Activated T-helper 1 cell treated with anti-CD3 and anti-CD28 coated beads, Interleukin-12 subunit alpha, Interleukin-12 subunit beta, Interleukin-2, Interleukin-4 antibody, amounts not matched to agents 30 ng/mL and 10 ng/mL and 1 ng/mL, durations not matched to agents 14 hours and 24 hours and 36 hours (primary cell): ENCODE data around the gene PRRT2. TPM values are rescaled to one million over a fixed set of nuclear protein-coding genes. Genes with fewer than 3 reads are reported as not detected.
"Not testable (repeated sequence)": the region's sequence is repeated elsewhere in the genome, so short reads cannot be mapped to it uniquely, and the experiment has no call there.

Experiments
- DNase-seq: peaks from one replicate; pipeline ENCODE4 v3.0.0; 2021; ENCODE audit warnings: low spot score
- H3K27ac Mint-ChIP-seq: one replicate; pipeline ENCODE4 v1.8.0; 2021; ENCODE audit warnings: mild to moderate bottlenecking, mixed read lengths
- H3K27me3 Mint-ChIP-seq: one replicate; pipeline ENCODE4 v1.8.0; 2022; ENCODE audit warnings: mild to moderate bottlenecking, moderate library complexity, mixed read lengths; ENCODE audit not compliant: insufficient read depth
- H3K36me3 Mint-ChIP-seq: one replicate; pipeline ENCODE4 v1.8.0; 2021; ENCODE audit warnings: low read depth, mixed read lengths
- H3K4me1 Mint-ChIP-seq: one replicate; pipeline ENCODE4 v1.8.0; 2021; ENCODE audit warnings: low read depth, mixed read lengths
- H3K4me3 Mint-ChIP-seq: one replicate; pipeline ENCODE4 v1.8.0; 2021; ENCODE audit warnings: mild to moderate bottlenecking, moderate library complexity, mixed read lengths
- H3K9me3 Mint-ChIP-seq: one replicate; pipeline ENCODE4 v1.8.0; 2021; ENCODE audit warnings: mixed read lengths
- intact Hi-C: fragments of 100-400 bp; cut with micrococcal nuclease; formaldehyde crosslinking; loops from one replicate; pipeline ENCODE4 v1.15.1; 2024
- total RNA-seq: library from RNA; stranded (reverse); gene quantifications from 2 replicates; pipeline ENCODE4 v1.2.3, GENCODE V29; 2022

PRRT2 gene
- total RNA-seq, 1 donor from 2014 or later: 1.3 TPM

DNA sequence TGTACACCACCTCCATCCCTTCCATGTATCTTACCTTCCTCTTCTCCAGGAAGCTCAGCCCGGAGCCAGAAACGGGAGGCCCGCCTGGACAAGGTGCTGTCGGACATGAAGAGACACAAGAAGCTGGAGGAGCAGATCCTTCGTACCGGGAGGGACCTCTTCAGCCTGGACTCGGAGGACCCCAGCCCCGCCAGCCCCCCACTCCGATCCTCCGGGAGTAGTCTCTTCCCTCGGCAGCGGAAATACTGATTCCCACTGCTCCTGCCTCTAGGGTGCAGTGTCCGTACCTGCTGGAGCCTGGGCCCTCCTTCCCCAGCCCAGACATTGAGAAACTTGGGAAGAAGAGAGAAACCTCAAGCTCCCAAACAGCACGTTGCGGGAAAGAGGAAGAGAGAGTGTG is 7.5 kb downstream of the PRRT2 start:
- Mint-ChIP-seq H3K36me3 (peaks cover 23% of the 10 kb centered on the region), H3K4me3 (peak overlapping the region; percentile 99), H3K27me3 (no peaks in the 10 kb centered on the region), H3K27ac (peak overlapping the region; percentile 88), H3K9me3 (no peaks in the 10 kb centered on the region), H3K4me1 (peaks cover 49% of the 10 kb centered on the region)
- intact Hi-C loops: no loop called here
- no peak for DNase-seq

DNA sequence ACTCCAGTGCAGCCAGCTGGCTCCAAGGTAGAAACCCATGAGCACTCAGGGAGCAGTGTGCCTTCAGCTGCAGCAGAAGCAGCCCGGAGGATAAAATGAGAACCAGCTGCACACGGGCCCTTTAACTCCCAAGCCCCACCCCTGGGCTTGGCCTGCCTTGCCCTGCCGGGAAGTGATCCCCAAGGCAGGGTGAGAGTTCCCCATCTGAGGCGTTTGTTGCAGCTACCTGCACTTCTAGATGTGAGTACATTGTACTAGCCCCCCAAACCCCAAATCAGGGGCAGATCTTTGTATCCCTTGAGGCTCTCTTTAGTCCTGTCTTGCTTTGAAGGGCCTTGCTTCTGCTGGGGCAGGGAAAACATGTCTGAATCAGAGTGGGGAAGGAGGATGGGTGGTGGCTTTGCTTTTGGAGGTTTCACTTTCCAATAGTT is 8.3 kb downstream of the PRRT2 start, which contains the start of gene MVP:
TSS of gene MVP (plus strand) at position 192 of the 431 bp plus-strand sequence. CDS start 10,088 bp downstream, outside the sequence.
- H3K4me1 Mint-ChIP-seq: peaks cover 47% of the 10 kb centered on the region
- intact Hi-C loops: loop anchor here (1.0 to 10.0 kb wide), 6 partner anchors 15 to 795 kb away; partner anchors contain the start of genes ASPHD1, C16orf92 and CDIPT

DNA sequence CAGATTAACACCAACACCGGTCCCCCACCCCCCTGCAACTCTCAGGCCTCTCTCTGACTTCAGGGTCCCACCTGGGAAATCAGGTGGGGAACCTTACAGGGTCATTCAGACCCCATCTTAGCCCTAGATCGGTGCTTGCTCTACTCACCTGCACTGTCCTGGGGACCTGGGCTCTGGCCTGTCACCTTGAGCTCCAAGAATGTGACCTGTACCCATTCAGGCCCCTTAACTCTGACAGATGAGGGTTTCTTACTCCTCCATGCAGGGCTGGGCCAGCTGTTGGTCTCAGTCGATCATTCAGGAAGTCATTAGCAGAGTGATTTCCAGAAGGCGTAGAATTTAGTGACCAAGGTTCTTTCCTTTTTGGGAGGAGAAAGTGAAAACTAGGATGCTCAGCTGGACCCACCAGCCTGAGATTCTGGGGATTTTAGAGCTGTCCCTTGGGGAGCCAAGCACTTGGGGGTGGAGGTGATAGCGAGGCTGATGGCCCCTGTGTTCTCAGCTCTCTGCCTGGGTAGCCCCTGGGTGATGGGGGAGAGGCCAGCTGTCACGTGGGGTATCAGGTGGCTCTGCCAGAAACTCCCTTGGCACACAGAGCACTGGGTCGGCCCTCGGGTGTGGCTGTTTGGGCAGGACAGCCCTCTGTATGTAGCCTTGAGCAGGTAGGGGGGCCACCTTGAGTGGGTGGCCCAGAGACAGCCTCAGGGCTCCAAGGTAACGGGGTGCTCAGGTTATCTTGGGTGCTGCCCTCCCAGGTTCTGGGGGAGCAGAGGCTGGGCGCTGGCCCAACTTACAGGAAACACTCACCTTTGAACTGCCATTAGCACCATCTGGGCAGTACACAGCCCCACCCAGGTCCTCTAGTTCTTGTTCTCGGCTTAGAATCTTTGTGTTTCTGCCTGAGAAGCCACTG is 9.0 kb downstream of the PRRT2 start:
- intact Hi-C loops: loop anchor here (1.0 to 10.0 kb wide), 6 partner anchors 16 to 796 kb away; partner anchors contain the start of genes ASPHD1, C16orf92 and CDIPT
- Mint-ChIP-seq H3K4me1 (peaks cover 49% of the 10 kb centered on the region), H3K9me3 (no peaks in the 10 kb centered on the region), H3K27me3 (no peaks in the 10 kb centered on the region), H3K36me3 (peaks cover 28% of the 10 kb centered on the region), H3K27ac (peak overlapping the region; percentile 88), H3K4me3 (peak overlapping the region; percentile 99)
- DNase-seq: no peak

More for the DNA sequence above, 8.3 kb downstream of the PRRT2 start, which contains the start of gene MVP:
- no peaks in the 10 kb centered on the region for H3K9me3 Mint-ChIP-seq
- peak within 1 kb of the TSS; percentile 99 for H3K4me3 Mint-ChIP-seq
- peak; percentile 63 for DNase-seq
- no peaks in the 10 kb centered on the region for H3K27me3 Mint-ChIP-seq
- H3K36me3 Mint-ChIP-seq: peaks cover 26% of the 10 kb centered on the region
- peak within 1 kb of the TSS; percentile 88 for H3K27ac Mint-ChIP-seq

DNA sequence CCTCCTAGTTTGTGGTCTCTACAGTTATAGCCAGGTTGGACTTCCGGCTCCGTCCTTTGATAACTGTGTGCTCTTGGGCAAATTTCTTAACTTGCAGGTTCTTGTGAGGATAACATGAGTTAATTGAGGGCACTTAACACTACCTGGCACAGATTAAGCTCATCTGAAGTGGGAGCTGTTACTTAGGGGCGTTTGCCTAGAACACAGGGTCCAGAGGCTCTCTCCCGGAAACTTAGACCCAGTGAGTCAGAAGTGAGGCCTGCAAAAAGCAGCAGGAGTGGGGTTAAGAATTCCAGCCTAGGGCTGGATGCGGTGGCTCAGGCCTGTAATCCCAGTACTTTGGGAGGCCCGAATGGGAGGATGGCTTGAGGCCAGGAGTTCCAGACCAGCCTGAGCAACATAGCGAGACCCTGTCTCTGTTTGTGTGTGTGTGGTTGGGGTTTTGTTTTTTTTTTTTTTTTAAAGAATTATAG is 9.7 kb downstream of the PRRT2 start:
- no peaks in the 10 kb centered on the region for H3K27me3 Mint-ChIP-seq
- H3K4me1 Mint-ChIP-seq: peaks cover 55% of the 10 kb centered on the region
- peaks cover 28% of the 10 kb centered on the region for H3K36me3 Mint-ChIP-seq
- peak overlapping the region; percentile 88 for H3K27ac Mint-ChIP-seq
- DNase-seq: no peak
- intact Hi-C loops: loop anchor here (2.0 to 10.0 kb wide), 4 partner anchors 17 to 797 kb away; partner anchors contain the start of genes ASPHD1 and C16orf92
- peak overlapping the region; percentile 99 for H3K4me3 Mint-ChIP-seq
- H3K9me3 Mint-ChIP-seq: no peaks in the 10 kb centered on the region

DNA sequence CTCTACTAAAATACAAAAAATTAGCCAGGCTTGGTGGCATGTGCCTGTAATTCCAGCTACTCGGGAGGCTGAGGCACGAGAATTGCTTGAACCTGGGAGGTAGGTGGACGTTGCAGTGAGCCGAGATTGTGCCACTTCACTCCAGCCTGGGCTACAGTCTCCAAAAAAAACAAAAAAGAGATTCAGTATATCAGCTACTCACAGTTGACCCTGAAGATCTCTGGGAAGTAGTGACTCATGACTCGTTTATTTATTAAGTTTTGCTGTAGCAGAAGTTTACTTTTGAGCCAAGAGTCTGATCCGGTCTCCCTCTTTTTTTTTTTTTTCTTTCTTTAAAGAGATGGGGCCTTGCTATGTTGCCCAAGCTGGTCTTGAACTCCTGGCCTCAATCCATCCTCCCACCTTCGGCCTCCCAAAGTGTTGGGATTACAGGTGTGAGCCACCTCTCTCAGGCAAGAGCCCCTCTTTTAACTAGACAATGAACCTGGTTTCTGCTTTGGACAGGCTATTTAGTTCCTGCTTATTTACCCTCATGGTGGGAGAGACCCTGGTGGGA is 12.7 kb downstream of the PRRT2 start:
- no peaks in the 10 kb centered on the region for H3K9me3 Mint-ChIP-seq
- no peaks in the 10 kb centered on the region for H3K27me3 Mint-ChIP-seq
- H3K36me3 Mint-ChIP-seq: peaks cover 17% of the 10 kb centered on the region
- peak overlapping the region; percentile 68 for H3K4me3 Mint-ChIP-seq
- H3K4me1 Mint-ChIP-seq: peaks cover 48% of the 10 kb centered on the region
- DNase-seq: no peak
- H3K27ac Mint-ChIP-seq: peak overlapping the region; percentile 85
- intact Hi-C loops: loop anchor here (1.0 to 10.0 kb wide), 6 partner anchors 16 to 828 kb away; partner anchors contain the start of genes C16orf54, C16orf92, KCTD13 and PRR14

DNA sequence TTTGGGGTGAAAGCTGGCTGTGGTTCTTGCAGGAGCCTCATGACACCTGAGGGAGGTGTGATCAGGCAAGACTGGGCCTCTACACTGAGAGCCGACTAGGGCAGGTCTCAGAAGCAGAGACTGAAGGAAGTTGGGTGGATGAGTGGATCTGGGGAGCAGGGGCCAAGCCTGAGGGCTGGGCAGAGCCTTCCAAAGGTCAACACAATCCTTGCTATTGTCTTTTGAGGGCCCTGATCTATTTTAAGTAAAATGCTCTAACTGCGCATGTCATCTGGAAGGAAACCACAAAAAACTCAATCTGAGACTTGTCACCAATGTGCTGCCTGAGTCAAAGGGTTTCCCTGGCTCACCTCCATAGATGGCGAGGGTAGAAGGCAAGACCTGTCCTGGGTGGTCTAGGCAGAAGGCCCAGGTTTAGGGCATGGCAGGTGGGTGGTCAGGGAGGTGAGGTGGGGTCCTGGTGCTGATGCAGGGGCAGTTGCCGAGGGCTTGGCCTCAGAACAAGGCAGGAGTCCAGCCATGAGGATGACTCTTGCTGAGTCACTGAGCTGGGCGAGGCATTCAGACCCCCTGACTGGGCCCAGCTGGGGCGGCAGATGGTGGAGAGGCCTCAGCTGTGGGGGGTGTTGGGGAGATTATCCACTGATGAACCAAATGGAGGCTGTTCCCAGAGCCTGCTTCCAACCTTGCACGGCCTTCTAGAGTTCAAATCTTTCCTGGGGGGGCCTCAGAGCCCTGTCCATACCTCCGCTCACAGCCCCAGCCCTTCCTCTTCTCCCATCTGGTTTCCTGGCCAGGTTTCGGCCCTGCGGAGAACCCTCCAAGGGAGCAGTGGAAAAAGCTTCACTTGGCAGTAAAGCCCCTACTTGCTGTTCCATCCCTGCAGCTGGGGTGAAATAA is 13.4 kb downstream of the PRRT2 start:
- Mint-ChIP-seq H3K4me3 (peak overlapping the region; percentile 68), H3K4me1 (peaks cover 42% of the 10 kb centered on the region), H3K27ac (peak overlapping the region; percentile 85), H3K27me3 (no peaks in the 10 kb centered on the region), H3K36me3 (peaks cover 14% of the 10 kb centered on the region), H3K9me3 (no peaks in the 10 kb centered on the region)
- intact Hi-C loops: loop anchor here (1.0 to 10.0 kb wide), 5 partner anchors 17 to 827 kb away; partner anchors contain the start of genes C16orf54, KCTD13 and PRR14
- DNase-seq: peak; percentile 50

DNA sequence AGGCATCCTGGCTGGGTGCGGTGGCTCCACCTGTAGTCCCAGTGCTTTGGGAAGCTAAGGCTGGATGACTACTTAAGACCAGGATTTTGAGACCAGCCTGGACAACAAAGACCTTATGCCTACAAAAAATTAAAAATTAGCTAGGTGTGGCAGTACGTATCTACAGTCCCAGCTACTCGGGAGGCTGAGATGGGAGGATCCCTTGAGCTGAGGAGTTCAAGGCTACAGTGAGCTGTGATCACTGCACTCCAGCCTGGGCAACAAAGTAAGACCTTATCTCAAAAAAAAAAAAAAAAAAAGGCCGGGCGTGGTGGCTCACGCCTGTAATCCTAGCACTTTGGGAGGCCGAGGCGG is 14.3 kb downstream of the PRRT2 start:
- intact Hi-C loops: loop anchor here (5.0 to 10.0 kb wide), 3 partner anchors 79 to 826 kb away; partner anchors contain the start of genes C16orf54 and PRR14
- peaks cover 42% of the 10 kb centered on the region for H3K4me1 Mint-ChIP-seq
- H3K36me3 Mint-ChIP-seq: peaks cover 17% of the 10 kb centered on the region
- H3K27ac Mint-ChIP-seq: peak overlapping the region; percentile 89
- peak overlapping the region; percentile 77 for H3K4me3 Mint-ChIP-seq
- DNase-seq: no peak
- no peaks in the 10 kb centered on the region for H3K27me3 Mint-ChIP-seq
- H3K9me3 Mint-ChIP-seq: no peaks in the 10 kb centered on the region

DNA sequence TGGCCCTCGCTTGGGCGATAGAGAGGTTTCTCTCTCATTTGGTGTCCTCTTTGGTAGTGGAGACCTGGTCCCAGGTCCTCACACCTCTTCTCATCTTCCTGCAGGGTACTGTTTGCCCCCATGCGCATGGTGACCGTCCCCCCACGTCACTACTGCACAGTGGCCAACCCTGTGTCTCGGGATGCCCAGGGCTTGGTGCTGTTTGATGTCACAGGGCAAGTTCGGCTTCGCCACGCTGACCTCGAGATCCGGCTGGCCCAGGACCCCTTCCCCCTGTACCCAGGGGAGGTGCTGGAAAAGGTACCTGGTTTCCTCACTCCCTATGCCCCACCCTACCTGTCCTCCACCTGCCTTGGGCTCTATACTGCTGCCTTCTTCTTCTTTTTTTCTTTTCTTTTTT is 18.8 kb downstream of the PRRT2 start:
- Mint-ChIP-seq H3K9me3 (no peaks in the 10 kb centered on the region), H3K36me3 (peaks cover 34% of the 10 kb centered on the region), H3K27me3 (no peaks in the 10 kb centered on the region), H3K27ac (no peak overlapping the region), H3K4me1 (peaks cover 27% of the 10 kb centered on the region), H3K4me3 (no peak overlapping the region)
- no peak for DNase-seq
- intact Hi-C loops: no loop called here

DNA sequence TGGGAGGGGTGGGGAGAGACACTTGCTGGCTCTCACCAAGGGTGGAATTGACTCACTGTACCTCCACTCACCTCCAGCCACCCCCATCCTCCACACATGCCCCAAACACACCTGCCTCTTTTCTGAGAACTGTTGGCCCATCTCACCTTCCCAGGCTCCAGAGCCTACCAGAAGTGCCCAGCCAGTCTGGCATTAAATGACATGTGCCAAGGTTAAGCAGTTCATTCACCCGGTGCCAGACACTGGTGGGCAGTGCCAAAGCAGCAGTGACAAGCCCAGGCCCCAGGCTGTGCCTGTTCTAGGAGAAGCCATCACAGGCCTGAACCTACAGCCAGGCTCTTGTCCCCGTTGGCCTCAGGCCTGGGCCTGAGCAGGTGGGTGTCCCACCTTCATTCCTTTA is 19.5 kb downstream of the PRRT2 start:
- intact Hi-C loops: no loop called here
- H3K36me3 Mint-ChIP-seq: peaks cover 37% of the 10 kb centered on the region
- no peaks in the 10 kb centered on the region for H3K9me3 Mint-ChIP-seq
- no peak overlapping the region for H3K27ac Mint-ChIP-seq
- DNase-seq: no peak
- peaks cover 20% of the 10 kb centered on the region for H3K4me1 Mint-ChIP-seq
- H3K4me3 Mint-ChIP-seq: no peak overlapping the region
- H3K27me3 Mint-ChIP-seq: no peaks in the 10 kb centered on the region

DNA sequence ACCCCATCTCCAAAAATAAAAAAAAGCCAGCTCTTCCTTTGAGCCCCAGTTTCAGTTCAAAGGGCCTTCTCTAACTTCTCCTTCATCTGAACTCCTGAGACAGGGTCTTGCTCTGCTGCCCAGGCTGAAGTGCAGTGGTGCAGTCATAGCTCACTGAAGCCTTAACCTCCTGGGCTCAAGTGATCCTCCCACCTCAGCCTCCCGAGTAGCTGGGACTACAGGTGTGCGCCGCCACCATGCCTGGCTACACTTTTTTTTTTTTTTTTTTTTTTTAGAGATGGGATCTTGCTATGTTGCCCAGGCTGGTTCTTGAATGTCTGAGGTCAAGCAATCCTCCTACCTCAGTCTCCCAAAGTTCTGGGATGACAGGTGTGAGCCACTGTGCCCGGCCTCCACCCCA is 21.2 kb downstream of the PRRT2 start:
- intact Hi-C loops, H3K4me3 Mint-ChIP-seq, H3K9me3 Mint-ChIP-seq, H3K27me3 Mint-ChIP-seq, H3K4me1 Mint-ChIP-seq, DNase-seq, H3K27ac Mint-ChIP-seq: not testable (repeated sequence)
- H3K36me3 Mint-ChIP-seq: peaks cover 39% of the 10 kb centered on the region

DNA sequence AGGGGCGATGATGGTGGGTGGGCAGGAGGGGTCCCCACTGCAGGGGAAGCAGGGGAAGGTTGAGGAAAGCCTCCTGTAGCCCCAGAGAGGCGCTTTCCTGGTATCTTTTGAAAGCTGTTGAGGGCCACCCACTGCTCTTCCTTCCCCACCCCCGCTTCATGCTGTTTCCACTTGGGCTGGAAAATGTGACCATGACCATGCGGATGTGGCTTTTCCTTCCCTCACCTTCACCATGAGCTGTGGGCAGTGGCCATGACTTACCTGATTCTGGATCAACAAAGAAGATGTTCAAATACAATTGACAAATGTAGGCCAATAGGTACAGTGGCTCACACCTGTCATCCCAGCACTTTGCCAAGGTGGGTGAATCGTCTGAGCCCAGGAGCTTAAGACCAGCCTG is 22.1 kb downstream of the PRRT2 start:
- Mint-ChIP-seq H3K27me3 (no peaks in the 10 kb centered on the region), H3K27ac (peak overlapping the region; percentile 83), H3K36me3 (peaks cover 39% of the 10 kb centered on the region), H3K4me3 (no peak overlapping the region), H3K9me3 (no peaks in the 10 kb centered on the region), H3K4me1 (peaks cover 8% of the 10 kb centered on the region)
- DNase-seq: no peak
- intact Hi-C loops: no loop called here

DNA sequence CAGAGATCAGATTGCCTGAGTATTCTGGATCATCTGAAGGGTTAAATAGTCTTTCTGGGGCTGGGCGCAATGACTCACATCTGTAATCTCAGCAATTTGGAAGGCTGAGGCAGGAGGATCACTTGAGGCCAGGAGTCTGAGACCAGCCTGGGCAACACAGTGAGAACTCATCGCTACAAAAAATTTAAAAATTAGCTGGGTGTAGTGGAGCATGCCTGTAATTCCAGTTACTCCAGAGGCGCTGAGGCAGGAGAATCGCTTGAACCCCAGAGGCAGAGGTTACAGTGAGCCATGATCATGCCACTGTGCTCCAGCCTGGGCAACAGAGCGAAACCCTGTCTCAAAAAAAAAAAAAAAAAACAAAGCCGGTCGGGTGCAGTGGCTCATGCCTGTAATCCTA is 23.9 kb downstream of the PRRT2 start:
- no peak overlapping the region for H3K27ac Mint-ChIP-seq
- H3K9me3 Mint-ChIP-seq: no peaks in the 10 kb centered on the region
- peaks cover 8% of the 10 kb centered on the region for H3K4me1 Mint-ChIP-seq
- H3K36me3 Mint-ChIP-seq: peaks cover 47% of the 10 kb centered on the region
- intact Hi-C loops: no loop called here
- no peak overlapping the region for H3K4me3 Mint-ChIP-seq
- H3K27me3 Mint-ChIP-seq: no peaks in the 10 kb centered on the region
- DNase-seq: no peak
